GM23338 (cell line): ENCODE data around the gene KRAS. TPM values are rescaled to one million over a fixed set of nuclear protein-coding genes. Genes with fewer than 3 reads are reported as not detected.

ENCODE experiments used
- ATAC-seq: fragments of 200-7000 bp; cut with Tn5 transposase; 3 replicates; pipeline ENCODE4 v1.9.1; 2020
- DNase-seq: peaks from one replicate; pipeline ENCODE4 v3.0.0-alpha.2; 2015; ENCODE audit warnings: low spot score
- H2AFZ ChIP-seq: fragments of 200-600 bp; sonication (generic); 2 replicates; pipeline ENCODE4 v1.8.0; 2016; ENCODE audit warnings: antibody characterized with exemption, mild to moderate bottlenecking, moderate library complexity
- H3F3A ChIP-seq: fragments of 200-600 bp; sonication (generic); replicated peaks from 2 replicates; pipeline ENCODE4 v1.8.0; 2017; ENCODE audit warnings: antibody characterized with exemption, mixed run types, low read depth
- H3K27ac ChIP-seq: fragments of 200-600 bp; sonication (generic); 2 replicates; pipeline ENCODE4 v1.6.1; 2016; ENCODE audit warnings: low read depth
- H3K27me3 ChIP-seq: fragments of 200-600 bp; sonication (generic); 2 replicates; pipeline ENCODE4 v1.8.0; 2016; ENCODE audit warnings: mild to moderate bottlenecking, mixed run types, moderate library complexity; ENCODE audit not compliant: insufficient read depth
- H3K36me3 ChIP-seq: fragments of 200-600 bp; sonication (generic); 2 replicates; pipeline ENCODE4 v1.8.0; 2016; ENCODE audit warnings: mild to moderate bottlenecking; ENCODE audit not compliant: insufficient read depth
- H3K4me1 ChIP-seq: fragments of 200-600 bp; sonication (generic); 2 replicates; pipeline ENCODE4 v1.8.0; 2016; ENCODE audit warnings: mild to moderate bottlenecking, moderate library complexity; ENCODE audit not compliant: insufficient read depth
- H3K4me2 ChIP-seq: fragments of 200-600 bp; sonication (generic); 2 replicates; pipeline ENCODE4 v1.7.1; 2017; ENCODE audit warnings: mixed run types
- H3K4me3 ChIP-seq: fragments of 200-600 bp; sonication (generic); 2 replicates; pipeline ENCODE4 v1.6.1; 2016; ENCODE audit warnings: mixed run types
- H3K79me2 ChIP-seq: fragments of 200-600 bp; sonication (generic); replicated peaks from 2 replicates; pipeline ENCODE4 v1.8.0; 2017; ENCODE audit warnings: mild to moderate bottlenecking; ENCODE audit not compliant: insufficient read depth
- H3K9me2 ChIP-seq: fragments of 200-600 bp; sonication (generic); 2 replicates; pipeline ENCODE4 v1.8.0; 2017; ENCODE audit not compliant: insufficient read depth
- H4K20me1 ChIP-seq: fragments of 200-600 bp; sonication (generic); replicated peaks from 2 replicates; pipeline ENCODE4 v1.8.0; 2017; ENCODE audit warnings: mild to moderate bottlenecking; ENCODE audit not compliant: insufficient read depth
- H3K27ac Mint-ChIP-seq: 2 replicates; pipeline ENCODE4 v1.8.0; 2020; ENCODE audit warnings: inconsistent platforms, mild to moderate bottlenecking, moderate library complexity, mixed read lengths
- H3K27me3 Mint-ChIP-seq: 3 replicates; pipeline ENCODE4 v1.8.0; 2022; ENCODE audit warnings: low read depth, mild to moderate bottlenecking, moderate library complexity, mixed read lengths, inconsistent platforms; ENCODE audit not compliant: insufficient read depth, poor library complexity
- H3K36me3 Mint-ChIP-seq: 3 replicates; pipeline ENCODE4 v1.8.0; 2021; ENCODE audit warnings: low read depth, mild to moderate bottlenecking, inconsistent platforms, moderate library complexity, mixed read lengths
- H3K4me1 Mint-ChIP-seq: 3 replicates; pipeline ENCODE4 v1.8.0; 2020; ENCODE audit warnings: mild to moderate bottlenecking, inconsistent platforms, mixed read lengths
- H3K4me3 Mint-ChIP-seq: 3 replicates; pipeline ENCODE4 v1.8.0; 2021; ENCODE audit warnings: moderate library complexity, mild to moderate bottlenecking, inconsistent platforms, mixed read lengths
- H3K9me3 Mint-ChIP-seq: 3 replicates; pipeline ENCODE4 v1.8.0; 2020; ENCODE audit warnings: moderate library complexity, mild to moderate bottlenecking, inconsistent platforms, mixed read lengths
- CREB1 ChIP-seq: fragments of 250-450 bp; sonication (Bioruptor Pico); IDR thresholded peaks from 2 replicates; pipeline ENCODE4 v1.5.0; 2020; ENCODE audit warnings: low read depth, mild to moderate bottlenecking, moderate library complexity
- CTCF ChIP-seq, 2 experiments: fragments of 200-600 bp in 1 of 2; sonication (generic) in 1 of 2; conservative IDR thresholded peaks; 2 replicates each; pipeline versions ENCODE4 v1.5.1 to v1.6.1; 2016 to 2017; ENCODE audit warnings: antibody characterized with exemption in 2 of 2, low read depth in 2 of 2, mild to moderate bottlenecking in 2 of 2, moderate library complexity in 1 of 2
- EZH2 ChIP-seq: fragments of 200-600 bp; sonication (generic); IDR thresholded peaks from one replicate; pipeline ENCODE4 v1.8.0; 2017; ENCODE audit warnings: antibody characterized with exemption, mild to moderate bottlenecking, low read depth; ENCODE audit not compliant: unreplicated experiment
- EZH2phosphoT487 ChIP-seq: fragments of 200-600 bp; sonication (generic); IDR thresholded peaks from one replicate; pipeline ENCODE4 v1.8.1; 2018; ENCODE audit warnings: antibody characterized with exemption; ENCODE audit not compliant: unreplicated experiment
- JUNB ChIP-seq: IDR thresholded peaks from one replicate; pipeline ENCODE4 v1.6.1; 2016; ENCODE audit warnings: antibody characterized with exemption; ENCODE audit not compliant: unreplicated experiment
- NANOG ChIP-seq: IDR thresholded peaks from 2 replicates; pipeline ENCODE4 v1.6.1; 2016; ENCODE audit warnings: antibody characterized with exemption, borderline replicate concordance
- POLR2AphosphoS5 ChIP-seq: IDR thresholded peaks from 2 replicates; pipeline ENCODE4 v1.6.1; 2016; ENCODE audit warnings: antibody characterized with exemption, low read depth
- REST ChIP-seq: IDR thresholded peaks from one replicate; pipeline ENCODE4 v1.6.1; 2018; ENCODE audit warnings: antibody characterized with exemption; ENCODE audit not compliant: unreplicated experiment
- STAT1 ChIP-seq: IDR thresholded peaks from one replicate; pipeline ENCODE4 v1.6.1; 2016; ENCODE audit warnings: antibody characterized with exemption; ENCODE audit not compliant: unreplicated experiment
- ZNF114 ChIP-seq: fragments of 250-450 bp; sonication (Bioruptor Pico); IDR thresholded peaks from 2 replicates; pipeline ENCODE4 v1.5.0; 2020; ENCODE audit warnings: mild to moderate bottlenecking, moderate library complexity
- ZNF331 ChIP-seq: fragments of 250-450 bp; sonication (Bioruptor Pico); IDR thresholded peaks from 2 replicates; pipeline ENCODE4 v1.5.0; 2020; ENCODE audit warnings: low read depth, mild to moderate bottlenecking, moderate library complexity
- polyA plus RNA-seq: library from polyadenylated mRNA; unstranded; fragments of >200 nt; fragmentation: Nextera tagmentation; extraction: Ambion mirVana; gene quantifications from 2 replicates; pipeline ENCODE4 v1.2.1, GENCODE V29; 2016
- total RNA-seq: library from RNA; depleted of rRNA; stranded (reverse); fragments of >200 nt; shearing (Covaris generic); gene quantifications from 2 replicates; pipeline ENCODE4 v1.2.3, GENCODE V29; 2014
- TF ChIP-seq, protein P1 (sequence below): IDR thresholded peaks from 2 replicates; pipeline ENCODE4 v1.6.1; 2016; ENCODE audit warnings: antibody characterized with exemption
- TF ChIP-seq, protein P2 (sequence below): fragments of 250-450 bp; sonication (Bioruptor Pico); IDR thresholded peaks from 2 replicates; pipeline ENCODE4 v1.5.0; 2020; ENCODE audit warnings: mild to moderate bottlenecking, moderate library complexity

KRAS gene
- total and polyA plus RNA-seq, 2 experiments from 2014 or later, result 54.7 to 131 TPM

GRCh38 chr12:25202137-25202536 lies 48.6 kb downstream of the KRAS start:
- TF ChIP-seq, protein P1, sequence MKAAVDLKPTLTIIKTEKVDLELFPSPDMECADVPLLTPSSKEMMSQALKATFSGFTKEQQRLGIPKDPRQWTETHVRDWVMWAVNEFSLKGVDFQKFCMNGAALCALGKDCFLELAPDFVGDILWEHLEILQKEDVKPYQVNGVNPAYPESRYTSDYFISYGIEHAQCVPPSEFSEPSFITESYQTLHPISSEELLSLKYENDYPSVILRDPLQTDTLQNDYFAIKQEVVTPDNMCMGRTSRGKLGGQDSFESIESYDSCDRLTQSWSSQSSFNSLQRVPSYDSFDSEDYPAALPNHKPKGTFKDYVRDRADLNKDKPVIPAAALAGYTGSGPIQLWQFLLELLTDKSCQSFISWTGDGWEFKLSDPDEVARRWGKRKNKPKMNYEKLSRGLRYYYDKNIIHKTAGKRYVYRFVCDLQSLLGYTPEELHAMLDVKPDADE, result no peak
- TF ChIP-seq REST (no peak), CTCF (conservative IDR thresholded peaks at IDR 0.05; ENCODE audit: low read depth in 2 of 2) (no peak), JUNB (no peak), ZNF331 (CRISPR knock-in tag) (no peak), CREB1 (CRISPR knock-in tag) (no peak), ZNF114 (CRISPR knock-in tag) (no peak), EZH2 (no peak), NANOG (no peak), POLR2AphosphoS5 (no peak), EZH2phosphoT487 (no peak), STAT1 (no peak)
- TF ChIP-seq, protein P2, sequence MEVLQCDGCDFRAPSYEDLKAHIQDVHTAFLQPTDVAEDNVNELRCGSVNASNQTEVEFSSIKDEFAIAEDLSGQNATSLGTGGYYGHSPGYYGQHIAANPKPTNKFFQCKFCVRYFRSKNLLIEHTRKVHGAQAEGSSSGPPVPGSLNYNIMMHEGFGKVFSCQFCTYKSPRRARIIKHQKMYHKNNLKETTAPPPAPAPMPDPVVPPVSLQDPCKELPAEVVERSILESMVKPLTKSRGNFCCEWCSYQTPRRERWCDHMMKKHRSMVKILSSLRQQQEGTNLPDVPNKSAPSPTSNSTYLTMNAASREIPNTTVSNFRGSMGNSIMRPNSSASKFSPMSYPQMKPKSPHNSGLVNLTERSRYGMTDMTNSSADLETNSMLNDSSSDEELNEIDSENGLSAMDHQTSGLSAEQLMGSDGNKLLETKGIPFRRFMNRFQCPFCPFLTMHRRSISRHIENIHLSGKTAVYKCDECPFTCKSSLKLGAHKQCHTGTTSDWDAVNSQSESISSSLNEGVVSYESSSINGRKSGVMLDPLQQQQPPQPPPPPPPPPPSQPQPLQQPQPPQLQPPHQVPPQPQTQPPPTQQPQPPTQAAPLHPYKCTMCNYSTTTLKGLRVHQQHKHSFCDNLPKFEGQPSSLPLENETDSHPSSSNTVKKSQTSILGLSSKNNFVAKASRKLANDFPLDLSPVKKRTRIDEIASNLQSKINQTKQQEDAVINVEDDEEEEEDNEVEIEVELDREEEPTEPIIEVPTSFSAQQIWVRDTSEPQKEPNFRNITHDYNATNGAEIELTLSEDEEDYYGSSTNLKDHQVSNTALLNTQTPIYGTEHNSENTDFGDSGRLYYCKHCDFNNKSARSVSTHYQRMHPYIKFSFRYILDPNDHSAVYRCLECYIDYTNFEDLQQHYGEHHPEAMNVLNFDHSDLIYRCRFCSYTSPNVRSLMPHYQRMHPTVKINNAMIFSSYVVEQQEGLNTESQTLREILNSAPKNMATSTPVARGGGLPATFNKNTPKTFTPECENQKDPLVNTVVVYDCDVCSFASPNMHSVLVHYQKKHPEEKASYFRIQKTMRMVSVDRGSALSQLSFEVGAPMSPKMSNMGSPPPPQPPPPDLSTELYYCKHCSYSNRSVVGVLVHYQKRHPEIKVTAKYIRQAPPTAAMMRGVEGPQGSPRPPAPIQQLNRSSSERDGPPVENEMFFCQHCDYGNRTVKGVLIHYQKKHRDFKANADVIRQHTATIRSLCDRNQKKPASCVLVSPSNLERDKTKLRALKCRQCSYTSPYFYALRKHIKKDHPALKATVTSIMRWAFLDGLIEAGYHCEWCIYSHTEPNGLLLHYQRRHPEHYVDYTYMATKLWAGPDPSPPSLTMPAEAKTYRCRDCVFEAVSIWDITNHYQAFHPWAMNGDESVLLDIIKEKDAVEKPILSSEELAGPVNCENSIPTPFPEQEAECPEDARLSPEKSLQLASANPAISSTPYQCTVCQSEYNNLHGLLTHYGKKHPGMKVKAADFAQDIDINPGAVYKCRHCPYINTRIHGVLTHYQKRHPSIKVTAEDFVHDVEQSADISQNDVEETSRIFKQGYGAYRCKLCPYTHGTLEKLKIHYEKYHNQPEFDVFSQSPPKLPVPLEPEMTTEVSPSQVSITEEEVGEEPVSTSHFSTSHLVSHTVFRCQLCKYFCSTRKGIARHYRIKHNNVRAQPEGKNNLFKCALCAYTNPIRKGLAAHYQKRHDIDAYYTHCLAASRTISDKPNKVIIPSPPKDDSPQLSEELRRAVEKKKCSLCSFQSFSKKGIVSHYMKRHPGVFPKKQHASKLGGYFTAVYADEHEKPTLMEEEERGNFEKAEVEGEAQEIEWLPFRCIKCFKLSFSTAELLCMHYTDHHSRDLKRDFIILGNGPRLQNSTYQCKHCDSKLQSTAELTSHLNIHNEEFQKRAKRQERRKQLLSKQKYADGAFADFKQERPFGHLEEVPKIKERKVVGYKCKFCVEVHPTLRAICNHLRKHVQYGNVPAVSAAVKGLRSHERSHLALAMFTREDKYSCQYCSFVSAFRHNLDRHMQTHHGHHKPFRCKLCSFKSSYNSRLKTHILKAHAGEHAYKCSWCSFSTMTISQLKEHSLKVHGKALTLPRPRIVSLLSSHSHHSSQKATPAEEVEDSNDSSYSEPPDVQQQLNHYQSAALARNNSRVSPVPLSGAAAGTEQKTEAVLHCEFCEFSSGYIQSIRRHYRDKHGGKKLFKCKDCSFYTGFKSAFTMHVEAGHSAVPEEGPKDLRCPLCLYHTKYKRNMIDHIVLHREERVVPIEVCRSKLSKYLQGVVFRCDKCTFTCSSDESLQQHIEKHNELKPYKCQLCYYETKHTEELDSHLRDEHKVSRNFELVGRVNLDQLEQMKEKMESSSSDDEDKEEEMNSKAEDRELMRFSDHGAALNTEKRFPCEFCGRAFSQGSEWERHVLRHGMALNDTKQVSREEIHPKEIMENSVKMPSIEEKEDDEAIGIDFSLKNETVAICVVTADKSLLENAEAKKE (CRISPR knock-in tag), result no peak
- Histone ChIP-seq H2AFZ (no peak overlapping the region), H4K20me1 (peaks cover 6% of the 10 kb centered on the region), H3K4me3 (no peak overlapping the region), H3K27ac (no peak overlapping the region), H3F3A (no peaks in the 10 kb centered on the region), H3K4me2 (no peak overlapping the region), H3K27me3 (no peaks in the 10 kb centered on the region), H3K4me1 (0 out of 2 replicates have a peak, but pooled peaks cover 5% of the 10 kb centered on the region), H3K36me3 (no peaks in the 10 kb centered on the region; the same call in 1 of the 2 replicates), H3K9me2 (no peaks in the 10 kb centered on the region), H3K79me2 (no peaks in the 10 kb centered on the region)
- Mint-ChIP-seq H3K4me3 (no peak overlapping the region), H3K27me3 (no peaks in the 10 kb centered on the region), H3K4me1 (no peaks in the 10 kb centered on the region; the same call in 2 of the 3 replicates), H3K27ac (no peak overlapping the region), H3K36me3 (0 out of 3 replicates have a peak, but pooled peaks cover 1% of the 10 kb centered on the region), H3K9me3 (no peaks in the 10 kb centered on the region)
- ATAC-seq (peak; percentile 56; the same call in 2 of the 3 replicates), DNase-seq (no peak)
